Inflammatory macrophage (primary cell): ENCODE results near the gene STK33.

Experiments
- DNase-seq, 2 donors: peaks; one replicate each; pipeline ENCODE4 v3.0.0-alpha.2; 2020 to 2022

Gene STK33

GRCh38 chr11:8372641-8373381 is 221.2 kb downstream of the STK33 start:
- DNase-seq: no peak

GRCh38 chr11:8371516-8371884 is 222.5 kb downstream of the STK33 start:
- DNase-seq: no peak

GRCh38 chr11:8370812-8371515 is 223.1 kb downstream of the STK33 start:
- DNase-seq: no peak

- DNase-seq: no peak
Observed at GRCh38 chr11:8369592-8370205, 224.3 kb downstream of the STK33 start.

GRCh38 chr11:8368772-8369171 is 225.3 kb downstream of the STK33 start:
- no peak for DNase-seq

- no peak for DNase-seq
Observed at GRCh38 chr11:8368194-8368593, 225.8 kb downstream of the STK33 start.

- DNase-seq: no peak
Observed at GRCh38 chr11:8366316-8366715, 227.7 kb downstream of the STK33 start.

- no peak for DNase-seq
Observed at GRCh38 chr11:8365216-8365941, 228.6 kb downstream of the STK33 start.

- DNase-seq: peak; percentile 60 to 67
Observed at GRCh38 chr11:8363921-8364320, 230.1 kb downstream of the STK33 start.

- no peak for DNase-seq
Observed at GRCh38 chr11:8362899-8363298, 231.1 kb downstream of the STK33 start.

GRCh38 chr11:8362491-8362890 is 231.5 kb downstream of the STK33 start:
- DNase-seq: no peak

- no peak for DNase-seq
Observed at GRCh38 chr11:8361664-8362210, 232.3 kb downstream of the STK33 start.

- DNase-seq: no peak
Observed at GRCh38 chr11:8361206-8361605, 232.8 kb downstream of the STK33 start.

- DNase-seq: no peak
Observed at GRCh38 chr11:8360086-8360828, 233.8 kb downstream of the STK33 start.

- no peak for DNase-seq
Observed at GRCh38 chr11:8359521-8359920, 234.5 kb downstream of the STK33 start.

GRCh38 chr11:8357891-8358566 is 236.0 kb downstream of the STK33 start:
- peak in 1 of 2 donors; percentile 45 for DNase-seq

GRCh38 chr11:8357505-8357888 is 236.5 kb downstream of the STK33 start:
- DNase-seq: no peak

- DNase-seq: no peak
Observed at GRCh38 chr11:8356721-8357504, 237.1 kb downstream of the STK33 start.

- no peak for DNase-seq
Observed at GRCh38 chr11:8356216-8356615, 237.8 kb downstream of the STK33 start.

GRCh38 chr11:8355416-8355742 is 238.6 kb downstream of the STK33 start:
- DNase-seq: no peak
